HCT116 (cell line): ENCODE measurements around the gene GRIA4. TPM values are rescaled to one million over a fixed set of nuclear protein-coding genes. Genes with fewer than 3 reads are reported as not detected.

ENCODE experiments used
- ATAC-seq: fragments of 200-7000 bp; cut with Tn5 transposase; 2 replicates; pipeline ENCODE4 v1.9.1; 2020; ENCODE audit warnings: mild to moderate bottlenecking, moderate library complexity
- BruUV-seq: library from RNA; stranded (reverse); fragments of 400-500 nt; replicated peaks from 2 replicates; lab custom pipeline; 2021; lab: Mats Ljungman, UMichigan
- CTCF ChIA-PET: fragments of 300-600 bp; sonication (Branson Sonifier 250); formaldehyde crosslinking; loops from one replicate; lab custom pipeline; 2021; ENCODE audit warnings: antibody characterized with exemption; lab: Charles Lee
- POLR2A ChIA-PET: fragments of 300-600, 350-600 bp; sonication (Branson Sonifier 250); formaldehyde crosslinking; loops from one replicate; lab custom pipeline; 2021; ENCODE audit warnings: antibody characterized with exemption; lab: Charles Lee
- RAD21 ChIA-PET, 2 experiments: fragments of 300-600 bp; sonication (Branson Sonifier 250); formaldehyde crosslinking; loops; one replicate each; lab custom pipeline; 2023; ENCODE audit warnings: low total read pairs in 2 of 2; ENCODE audit not compliant: uncharacterized antibody in 2 of 2, unreplicated experiment in 2 of 2, low non-redundant PET in 1 of 2; lab: Charles Lee
- DNase-seq: peaks from one replicate; pipeline ENCODE4 v3.0.0-alpha.2; 2010; ENCODE audit warnings: low read depth, low spot score
- H2AFZ ChIP-seq: fragments of 200-600 bp; shearing (Covaris generic), sonication (generic); 2 replicates; pipeline ENCODE4 v1.6.1; 2017; ENCODE audit warnings: low read depth, mixed run types, mixed read lengths, antibody characterized with exemption, low read length; ENCODE audit not compliant: poor library complexity, severe bottlenecking
- H3K27ac ChIP-seq: 2 replicates; pipeline ENCODE4 v1.5.1; 2012; ENCODE audit warnings: low read depth, low read length
- H3K27me3 ChIP-seq: fragments of 200-600 bp; sonication (generic); 2 replicates; pipeline ENCODE4 v1.6.1; 2016; ENCODE audit warnings: mixed run types, low read length, mixed read lengths; ENCODE audit not compliant: insufficient read depth
- H3K36me3 ChIP-seq, 2 experiments: fragments of 200-500 bp in 1 of 2; fragments of 200-600 bp in 1 of 2; sonication (Bioruptor generic) in 1 of 2; sonication (generic) in 1 of 2; 2 replicates each; pipeline versions ENCODE4 v1.5.1 to v1.6.1; 2014 to 2016; ENCODE audit warnings: low read length in 2 of 2, inconsistent platforms in 1 of 2, mixed read lengths in 1 of 2, mixed run types in 1 of 2; ENCODE audit not compliant: insufficient read depth in 2 of 2, control insufficient read depth in 1 of 2
- H3K4me1 ChIP-seq, 2 experiments: fragments of 200-600 bp in 1 of 2; sonication (generic) in 1 of 2; 2 replicates each; pipeline versions ENCODE4 v1.5.1 to v1.6.1; 2012 to 2017; ENCODE audit warnings: low read length in 2 of 2, inconsistent platforms in 1 of 2, mild to moderate bottlenecking in 1 of 2, mixed read lengths in 1 of 2, mixed run types in 1 of 2, moderate library complexity in 1 of 2; ENCODE audit not compliant: insufficient read depth in 2 of 2, control insufficient read depth in 1 of 2
- H3K4me2 ChIP-seq: fragments of 200-600 bp; sonication (generic); 2 replicates; pipeline ENCODE4 v1.6.1; 2017; ENCODE audit warnings: mixed run types, low read length, mixed read lengths
- H3K4me3 ChIP-seq, 2 experiments: fragments of 200-600 bp in 1 of 2; sonication (generic) in 1 of 2; replicated peaks in 1 of 2; 2 replicates each; pipeline ENCODE4 v1.5.1; 2011 to 2016; ENCODE audit warnings: low read length in 2 of 2, control low read depth in 1 of 2, low read depth in 1 of 2, mild to moderate bottlenecking in 1 of 2, mixed read lengths in 1 of 2, mixed run types in 1 of 2
- H3K79me2 ChIP-seq: fragments of 200-600 bp; sonication (generic); 2 replicates; pipeline ENCODE4 v1.6.1; 2017; ENCODE audit warnings: mild to moderate bottlenecking, mixed run types, low read length, moderate library complexity, mixed read lengths; ENCODE audit not compliant: insufficient read depth
- H3K9ac ChIP-seq: fragments of 200-600 bp; sonication (generic); 2 replicates; pipeline ENCODE4 v1.6.1; 2016; ENCODE audit warnings: low read length, mixed read lengths
- H3K9me2 ChIP-seq: fragments of 200-600 bp; sonication (generic), shearing (Covaris generic); 2 replicates; pipeline ENCODE4 v1.6.1; 2017; ENCODE audit warnings: mixed run types, mild to moderate bottlenecking, moderate library complexity; ENCODE audit not compliant: insufficient read depth
- H3K9me3 ChIP-seq, 2 experiments: fragments of 200-500 bp in 1 of 2; fragments of 200-600 bp in 1 of 2; sonication (Bioruptor generic) in 1 of 2; sonication (generic) in 1 of 2; 2 replicates each; pipeline ENCODE4 v1.6.1; 2014 to 2017; ENCODE audit warnings: low read length in 2 of 2, mixed read lengths in 2 of 2, inconsistent platforms in 1 of 2, low read depth in 1 of 2, mild to moderate bottlenecking in 1 of 2, mixed run types in 1 of 2, moderate library complexity in 1 of 2; ENCODE audit not compliant: control insufficient read depth in 1 of 2, insufficient read depth in 1 of 2
- H4K20me1 ChIP-seq: fragments of 200-600 bp; sonication (generic), shearing (Covaris generic); 2 replicates; pipeline ENCODE4 v1.6.1; 2017; ENCODE audit warnings: mixed run types, mild to moderate bottlenecking, moderate library complexity; ENCODE audit not compliant: insufficient read depth
- CBX3 ChIP-seq: IDR thresholded peaks from 2 replicates; pipeline ENCODE4 v1.6.1; 2012; ENCODE audit warnings: low read depth
- EGR1 ChIP-seq: IDR thresholded peaks from 2 replicates; pipeline ENCODE4 v1.6.1; 2012; ENCODE audit warnings: low read depth
- EZH2 ChIP-seq: fragments of 200-600 bp; sonication (generic); IDR thresholded peaks from 2 replicates; pipeline ENCODE4 v1.6.1; 2017; ENCODE audit warnings: antibody characterized with exemption, mixed run types
- EZH2phosphoT487 ChIP-seq: fragments of 200-600 bp; IDR thresholded peaks from 2 replicates; pipeline ENCODE4 v1.6.1; 2018; ENCODE audit warnings: antibody characterized with exemption, borderline replicate concordance
- FOSL1 ChIP-seq: IDR thresholded peaks from 2 replicates; pipeline ENCODE4 v1.6.1; 2012; ENCODE audit warnings: low read depth
- POLR2A ChIP-seq: IDR thresholded peaks from 2 replicates; pipeline ENCODE4 v1.7.0; 2011; ENCODE audit warnings: borderline replicate concordance; ENCODE audit not compliant: insufficient read depth, insufficient read length; ENCODE audit errors: extremely low read depth
- POLR2AphosphoS5 ChIP-seq: IDR thresholded peaks from 2 replicates; pipeline ENCODE4 v1.6.1; 2011; ENCODE audit warnings: mild to moderate bottlenecking, low read depth, low read length, moderate library complexity
- RAD21 ChIP-seq: IDR thresholded peaks from 2 replicates; pipeline ENCODE4 v1.6.1; 2012; ENCODE audit warnings: low read depth, mild to moderate bottlenecking
- SIN3A ChIP-seq: IDR thresholded peaks from 2 replicates; pipeline ENCODE4 v1.6.1; 2012; ENCODE audit warnings: low read depth
- SRF ChIP-seq: IDR thresholded peaks from 2 replicates; pipeline ENCODE4 v1.6.1; 2012; ENCODE audit warnings: low read depth
- YY1 ChIP-seq: IDR thresholded peaks from 2 replicates; pipeline ENCODE4 v1.6.1; 2011; ENCODE audit warnings: low read length, low read depth, moderate library complexity, mild to moderate bottlenecking; ENCODE audit not compliant: insufficient replicate concordance; ENCODE audit errors: extremely low read depth
- intact Hi-C: fragments of 100-400 bp; cut with micrococcal nuclease; formaldehyde crosslinking; loops from 2 replicates; pipeline ENCODE4 v1.10.0; 2022
- total RNA-seq: library from RNA; stranded (reverse); gene quantifications from one replicate; pipeline ENCODE4 v1.2.1, GENCODE V29; 2021; ENCODE audit not compliant: unreplicated experiment
- TF ChIP-seq, protein P1 (sequence below), 3 experiments: fragments of 200-600 bp in 1 of 3; sonication (generic) in 1 of 3; IDR thresholded peaks in 2 of 3; conservative IDR thresholded peaks in 1 of 3; 2 replicates each; pipeline ENCODE4 v1.5.1; 2012 to 2017; ENCODE audit warnings: low read depth in 2 of 3, low read length in 2 of 3, antibody characterized with exemption in 1 of 3, borderline replicate concordance in 1 of 3, control low read depth in 1 of 3, mild to moderate bottlenecking in 1 of 3, mixed read lengths in 1 of 3, mixed run types in 1 of 3, moderate library complexity in 1 of 3; ENCODE audit not compliant: insufficient read depth in 1 of 3
- TF ChIP-seq, protein P2 (sequence below): IDR thresholded peaks from 2 replicates; pipeline ENCODE4 v1.6.1; 2012; ENCODE audit warnings: low read depth
- TF ChIP-seq, protein P3 (sequence below): IDR thresholded peaks from 2 replicates; pipeline ENCODE4 v1.6.1; 2012
- TF ChIP-seq, protein P4 (sequence below): IDR thresholded peaks from 2 replicates; pipeline ENCODE4 v1.6.1; 2011; ENCODE audit warnings: mild to moderate bottlenecking, low read length, moderate library complexity; ENCODE audit not compliant: insufficient replicate concordance; ENCODE audit errors: extremely low read depth

The GRIA4 gene
- total RNA-seq, 1 experiment from 2014 or later, result not detected

DNA sequence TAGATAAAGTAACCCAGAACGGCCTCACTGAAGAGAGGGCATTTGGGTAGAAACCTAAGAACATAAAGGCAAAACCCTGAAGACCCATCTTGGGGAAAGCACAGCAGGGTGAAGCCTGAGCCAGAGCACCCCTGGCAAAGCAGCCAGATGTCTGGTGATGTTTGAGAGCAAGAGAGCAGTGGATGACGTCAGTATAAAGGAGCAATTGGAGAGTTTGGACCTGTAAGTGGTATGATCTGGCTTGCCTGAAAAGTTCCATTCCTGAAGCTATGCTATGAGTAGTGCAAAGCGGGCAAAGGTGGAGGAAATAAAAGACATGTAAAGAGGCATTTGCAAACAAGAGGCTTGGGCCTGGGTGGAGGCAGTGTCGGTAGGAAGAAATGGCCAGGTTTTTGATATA lies 244.4 kb downstream of the GRIA4 start:
- no TSS peak for BruUV-seq
- Histone ChIP-seq H3K27me3 (no peaks in the 10 kb centered on the region), H4K20me1 (no peaks in the 10 kb centered on the region), H3K9me3 (no peaks in the 10 kb centered on the region), H3K9me2 (no peaks in the 10 kb centered on the region), H3K27ac (no peak overlapping the region), H3K79me2 (no peaks in the 10 kb centered on the region), H3K9ac (no peak overlapping the region), H3K4me2 (no peak overlapping the region), H3K36me3 (no peaks in the 10 kb centered on the region), H2AFZ (no peak overlapping the region), H3K4me3 (no peak overlapping the region), H3K4me1 (no peaks in the 10 kb centered on the region)
- ChIA-PET POLR2A (no interaction called here), RAD21 (no interaction called here), CTCF (no interaction called here)
- intact Hi-C loops, result no loop called here
- DNase-seq, result no peak
- no peak for ATAC-seq
- TF ChIP-seq EZH2 (no peak), YY1 (no peak), SIN3A (no peak), EGR1 (no peak), POLR2AphosphoS5 (no peak), FOSL1 (no peak), POLR2A (no peak), RAD21 (no peak), CBX3 (no peak), EZH2phosphoT487 (no peak), SRF (no peak)
- TF ChIP-seq, protein P1, sequence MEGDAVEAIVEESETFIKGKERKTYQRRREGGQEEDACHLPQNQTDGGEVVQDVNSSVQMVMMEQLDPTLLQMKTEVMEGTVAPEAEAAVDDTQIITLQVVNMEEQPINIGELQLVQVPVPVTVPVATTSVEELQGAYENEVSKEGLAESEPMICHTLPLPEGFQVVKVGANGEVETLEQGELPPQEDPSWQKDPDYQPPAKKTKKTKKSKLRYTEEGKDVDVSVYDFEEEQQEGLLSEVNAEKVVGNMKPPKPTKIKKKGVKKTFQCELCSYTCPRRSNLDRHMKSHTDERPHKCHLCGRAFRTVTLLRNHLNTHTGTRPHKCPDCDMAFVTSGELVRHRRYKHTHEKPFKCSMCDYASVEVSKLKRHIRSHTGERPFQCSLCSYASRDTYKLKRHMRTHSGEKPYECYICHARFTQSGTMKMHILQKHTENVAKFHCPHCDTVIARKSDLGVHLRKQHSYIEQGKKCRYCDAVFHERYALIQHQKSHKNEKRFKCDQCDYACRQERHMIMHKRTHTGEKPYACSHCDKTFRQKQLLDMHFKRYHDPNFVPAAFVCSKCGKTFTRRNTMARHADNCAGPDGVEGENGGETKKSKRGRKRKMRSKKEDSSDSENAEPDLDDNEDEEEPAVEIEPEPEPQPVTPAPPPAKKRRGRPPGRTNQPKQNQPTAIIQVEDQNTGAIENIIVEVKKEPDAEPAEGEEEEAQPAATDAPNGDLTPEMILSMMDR (IDR thresholded peaks at IDR 0.05 in 2 of 3, conservative IDR thresholded peaks at IDR 0.05 in 1 of 3; ENCODE audit: borderline replicate concordance in 1 of 3, insufficient read depth in 1 of 3, low read depth in 2 of 3, low read length in 2 of 3), result no peak
- TF ChIP-seq, protein P2, sequence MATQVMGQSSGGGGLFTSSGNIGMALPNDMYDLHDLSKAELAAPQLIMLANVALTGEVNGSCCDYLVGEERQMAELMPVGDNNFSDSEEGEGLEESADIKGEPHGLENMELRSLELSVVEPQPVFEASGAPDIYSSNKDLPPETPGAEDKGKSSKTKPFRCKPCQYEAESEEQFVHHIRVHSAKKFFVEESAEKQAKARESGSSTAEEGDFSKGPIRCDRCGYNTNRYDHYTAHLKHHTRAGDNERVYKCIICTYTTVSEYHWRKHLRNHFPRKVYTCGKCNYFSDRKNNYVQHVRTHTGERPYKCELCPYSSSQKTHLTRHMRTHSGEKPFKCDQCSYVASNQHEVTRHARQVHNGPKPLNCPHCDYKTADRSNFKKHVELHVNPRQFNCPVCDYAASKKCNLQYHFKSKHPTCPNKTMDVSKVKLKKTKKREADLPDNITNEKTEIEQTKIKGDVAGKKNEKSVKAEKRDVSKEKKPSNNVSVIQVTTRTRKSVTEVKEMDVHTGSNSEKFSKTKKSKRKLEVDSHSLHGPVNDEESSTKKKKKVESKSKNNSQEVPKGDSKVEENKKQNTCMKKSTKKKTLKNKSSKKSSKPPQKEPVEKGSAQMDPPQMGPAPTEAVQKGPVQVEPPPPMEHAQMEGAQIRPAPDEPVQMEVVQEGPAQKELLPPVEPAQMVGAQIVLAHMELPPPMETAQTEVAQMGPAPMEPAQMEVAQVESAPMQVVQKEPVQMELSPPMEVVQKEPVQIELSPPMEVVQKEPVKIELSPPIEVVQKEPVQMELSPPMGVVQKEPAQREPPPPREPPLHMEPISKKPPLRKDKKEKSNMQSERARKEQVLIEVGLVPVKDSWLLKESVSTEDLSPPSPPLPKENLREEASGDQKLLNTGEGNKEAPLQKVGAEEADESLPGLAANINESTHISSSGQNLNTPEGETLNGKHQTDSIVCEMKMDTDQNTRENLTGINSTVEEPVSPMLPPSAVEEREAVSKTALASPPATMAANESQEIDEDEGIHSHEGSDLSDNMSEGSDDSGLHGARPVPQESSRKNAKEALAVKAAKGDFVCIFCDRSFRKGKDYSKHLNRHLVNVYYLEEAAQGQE, result no peak
- TF ChIP-seq, protein P3, sequence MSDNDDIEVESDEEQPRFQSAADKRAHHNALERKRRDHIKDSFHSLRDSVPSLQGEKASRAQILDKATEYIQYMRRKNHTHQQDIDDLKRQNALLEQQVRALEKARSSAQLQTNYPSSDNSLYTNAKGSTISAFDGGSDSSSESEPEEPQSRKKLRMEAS, result no peak
- TF ChIP-seq, protein P4, sequence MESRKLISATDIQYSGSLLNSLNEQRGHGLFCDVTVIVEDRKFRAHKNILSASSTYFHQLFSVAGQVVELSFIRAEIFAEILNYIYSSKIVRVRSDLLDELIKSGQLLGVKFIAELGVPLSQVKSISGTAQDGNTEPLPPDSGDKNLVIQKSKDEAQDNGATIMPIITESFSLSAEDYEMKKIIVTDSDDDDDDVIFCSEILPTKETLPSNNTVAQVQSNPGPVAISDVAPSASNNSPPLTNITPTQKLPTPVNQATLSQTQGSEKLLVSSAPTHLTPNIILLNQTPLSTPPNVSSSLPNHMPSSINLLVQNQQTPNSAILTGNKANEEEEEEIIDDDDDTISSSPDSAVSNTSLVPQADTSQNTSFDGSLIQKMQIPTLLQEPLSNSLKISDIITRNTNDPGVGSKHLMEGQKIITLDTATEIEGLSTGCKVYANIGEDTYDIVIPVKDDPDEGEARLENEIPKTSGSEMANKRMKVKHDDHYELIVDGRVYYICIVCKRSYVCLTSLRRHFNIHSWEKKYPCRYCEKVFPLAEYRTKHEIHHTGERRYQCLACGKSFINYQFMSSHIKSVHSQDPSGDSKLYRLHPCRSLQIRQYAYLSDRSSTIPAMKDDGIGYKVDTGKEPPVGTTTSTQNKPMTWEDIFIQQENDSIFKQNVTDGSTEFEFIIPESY, result no peak
